ENCODE measurements around the gene RETN. TPM values are rescaled to one million over a fixed set of nuclear protein-coding genes. Genes with fewer than 3 reads are reported as not detected.
"Not testable (repeated sequence)": the region's sequence is repeated elsewhere in the genome, so short reads cannot be mapped to it uniquely, and the experiment has no call there.

RETN gene
- polyA plus RNA-seq, 1 donor from 2014 or later: not detected

- H3K4me1 Mint-ChIP-seq, H3K36me3 Mint-ChIP-seq, H3K27me3 Mint-ChIP-seq, H3K9me3 Mint-ChIP-seq, H3K27ac Mint-ChIP-seq, H3K4me3 Mint-ChIP-seq: not testable (repeated sequence)
Observed at GRCh38 chr19:7643629-7644549, 25.0 kb upstream of the RETN start.

- H3K27me3 Mint-ChIP-seq: no peaks in the 10 kb centered on the region
- peaks cover 1% of the 10 kb centered on the region for H3K36me3 Mint-ChIP-seq
- H3K27ac Mint-ChIP-seq: no peak overlapping the region
- no peak overlapping the region for H3K4me3 Mint-ChIP-seq
- peaks cover 0 to 2% (median 0%) of the 10 kb centered on the region in 3 donors for H3K9me3 Mint-ChIP-seq
- peaks cover 0 to 10% (median 6%) of the 10 kb centered on the region in 3 donors for H3K4me1 Mint-ChIP-seq
Observed at GRCh38 chr19:7644550-7644877, 24.3 kb upstream of the RETN start.

DNA sequence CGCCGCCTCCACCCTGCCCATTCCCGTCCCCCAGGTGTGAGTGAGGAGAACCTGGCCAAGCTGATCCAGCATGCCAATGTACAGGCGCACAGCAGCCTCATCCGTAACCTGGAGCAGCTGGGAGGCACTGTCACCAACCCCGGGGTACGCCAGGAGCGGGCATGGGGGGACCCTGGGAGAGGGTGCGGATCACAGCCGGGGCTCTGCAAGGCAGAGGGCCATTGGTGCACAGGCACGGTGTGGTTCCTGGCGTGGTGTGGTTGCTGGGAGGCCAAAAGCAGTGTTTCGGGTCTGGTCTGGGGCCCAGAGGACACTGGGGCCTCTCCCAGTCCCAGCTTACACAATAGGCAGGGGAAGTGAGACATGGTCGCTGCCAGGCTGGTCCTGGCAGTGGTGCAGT, 23.7 kb upstream of the RETN start:
- no peaks in the 10 kb centered on the region for H3K9me3 Mint-ChIP-seq
- no peak overlapping the region for H3K27ac Mint-ChIP-seq

GRCh38 chr19:7645656-7646425, 23.0 kb upstream of the RETN start:
- H3K9me3 Mint-ChIP-seq: no peaks in the 10 kb centered on the region
- H3K4me3 Mint-ChIP-seq: no peak overlapping the region

More for the DNA sequence above, 23.7 kb upstream of the RETN start:
- Mint-ChIP-seq H3K4me1 (peaks cover 0 to 4% (median 0%) of the 10 kb centered on the region in 3 donors), H3K4me3 (no peak overlapping the region), H3K36me3 (peaks cover 1% of the 10 kb centered on the region), H3K27me3 (no peaks in the 10 kb centered on the region)

DNA sequence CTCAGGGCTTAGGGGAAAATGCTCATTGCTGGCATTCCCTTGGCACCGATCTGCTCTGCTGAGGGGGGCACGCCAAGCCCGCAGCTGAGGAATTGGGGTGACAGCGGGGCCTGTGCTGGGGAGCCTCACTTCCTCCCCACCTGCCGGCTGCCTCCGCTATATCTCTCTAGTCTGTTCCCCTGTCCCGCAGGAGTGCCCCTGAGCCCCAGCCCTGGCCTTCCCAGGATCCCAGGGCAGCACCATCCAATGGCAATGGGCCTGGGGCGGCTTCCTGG, 22.5 kb upstream of the RETN start:
- no peaks in the 10 kb centered on the region for H3K27me3 Mint-ChIP-seq
- H3K4me1 Mint-ChIP-seq: peaks cover 0 to 1% (median 0%) of the 10 kb centered on the region in 3 donors
- H3K36me3 Mint-ChIP-seq: no peaks in the 10 kb centered on the region
- H3K4me3 Mint-ChIP-seq: no peak overlapping the region
- H3K27ac Mint-ChIP-seq: no peak overlapping the region
- H3K9me3 Mint-ChIP-seq: no peaks in the 10 kb centered on the region

More at GRCh38 chr19:7645656-7646425, 23.0 kb upstream of the RETN start:
- peaks cover 0 to 1% (median 0%) of the 10 kb centered on the region in 3 donors for H3K4me1 Mint-ChIP-seq
- no peaks in the 10 kb centered on the region for H3K27me3 Mint-ChIP-seq
- H3K36me3 Mint-ChIP-seq: no peaks in the 10 kb centered on the region
- no peak overlapping the region for H3K27ac Mint-ChIP-seq

DNA sequence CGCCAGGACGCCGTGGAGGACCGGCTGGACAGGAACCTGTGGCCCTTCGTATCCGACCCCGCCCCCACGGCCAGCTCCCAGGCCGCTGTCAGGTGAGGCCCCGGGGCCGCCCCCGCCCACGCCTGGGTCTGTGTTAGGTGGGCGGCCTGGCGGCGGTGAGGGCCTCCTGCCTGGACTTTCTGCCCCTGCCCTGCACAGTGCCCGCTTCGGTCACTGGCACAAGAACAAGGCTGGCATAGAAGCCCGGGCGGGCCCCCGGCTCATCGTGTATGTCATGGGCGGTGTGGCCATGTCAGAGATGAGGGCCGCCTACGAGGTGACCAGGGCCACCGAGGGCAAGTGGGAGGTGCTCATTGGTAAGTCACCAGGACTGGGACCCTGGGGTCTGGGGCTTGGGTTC, 21.7 kb upstream of the RETN start:
- no peaks in the 10 kb centered on the region for H3K36me3 Mint-ChIP-seq
- H3K27me3 Mint-ChIP-seq: peaks cover 3% of the 10 kb centered on the region
- peaks cover 3 to 4% (median 3%) of the 10 kb centered on the region in 3 donors for H3K4me1 Mint-ChIP-seq
- H3K27ac Mint-ChIP-seq: no peak overlapping the region
- H3K9me3 Mint-ChIP-seq: no peaks in the 10 kb centered on the region
- H3K4me3 Mint-ChIP-seq: no peak overlapping the region

- Mint-ChIP-seq H3K27ac (peak overlapping the region in 1 of 3 donors; percentile 45), H3K9me3 (no peaks in the 10 kb centered on the region), H3K4me3 (peak overlapping the region in 1 of 4 donors; percentile 9), H3K27me3 (peaks cover 3% of the 10 kb centered on the region), H3K36me3 (no peaks in the 10 kb centered on the region), H3K4me1 (peaks cover 5 to 8% (median 7%) of the 10 kb centered on the region in 3 donors)
Observed at GRCh38 chr19:7648265-7649014, 20.4 kb upstream of the RETN start.

- peaks cover 5 to 8% (median 7%) of the 10 kb centered on the region in 3 donors for H3K4me1 Mint-ChIP-seq
- H3K4me3 Mint-ChIP-seq: peak overlapping the region in 1 of 4 donors; percentile 58
- no peaks in the 10 kb centered on the region for H3K36me3 Mint-ChIP-seq
- H3K27ac Mint-ChIP-seq: peak overlapping the region in 1 of 3 donors; percentile 59
- peaks cover 3% of the 10 kb centered on the region for H3K27me3 Mint-ChIP-seq
- no peaks in the 10 kb centered on the region for H3K9me3 Mint-ChIP-seq
Observed at GRCh38 chr19:7650148-7650547, 18.7 kb upstream of the RETN start.

DNA sequence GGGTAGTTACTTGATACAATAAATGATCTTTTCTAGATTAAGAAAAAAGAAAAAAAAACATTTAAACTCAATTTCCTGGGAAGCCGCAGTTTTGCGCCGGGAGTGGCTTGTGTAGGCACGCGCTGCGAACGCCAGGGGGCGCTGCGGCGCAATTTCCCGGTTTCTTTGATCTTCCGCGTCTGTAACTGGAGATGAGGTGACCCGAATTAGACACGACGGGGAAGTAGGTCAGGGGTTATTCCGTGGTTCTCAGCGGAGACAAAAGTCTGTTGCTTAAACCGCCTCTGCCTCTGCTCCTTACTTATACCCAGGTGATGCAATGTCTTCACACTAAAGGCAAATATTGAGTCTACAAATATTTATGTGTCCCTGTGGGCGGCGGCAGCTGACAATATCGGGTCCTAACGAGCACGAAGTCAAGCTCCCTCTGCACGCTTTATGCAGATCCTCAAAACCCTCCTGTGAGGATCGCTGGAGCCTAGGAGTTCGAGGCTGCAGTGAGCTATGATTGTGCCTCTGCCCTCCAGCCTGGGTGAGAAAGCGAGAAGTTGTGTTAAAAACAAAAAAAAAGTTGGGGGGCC, 16.7 kb upstream of the RETN start:
- Mint-ChIP-seq H3K27me3 (peaks cover 3% of the 10 kb centered on the region), H3K9me3 (no peaks in the 10 kb centered on the region), H3K4me3 (peak overlapping the region; percentile 64 to 92 (median 79)), H3K27ac (peak overlapping the region; percentile 46 to 67 (median 64)), H3K4me1 (peaks cover 5 to 8% (median 7%) of the 10 kb centered on the region in 3 donors), H3K36me3 (no peaks in the 10 kb centered on the region)

- H3K9me3 Mint-ChIP-seq: no peaks in the 10 kb centered on the region
Observed at GRCh38 chr19:7654401-7654800, 14.4 kb upstream of the RETN start.

GRCh38 chr19:7655581-7655980, 13.3 kb upstream of the RETN start:
- Mint-ChIP-seq H3K4me1 (peaks cover 10 to 16% (median 11%) of the 10 kb centered on the region in 3 donors), H3K27me3 (peaks cover 3% of the 10 kb centered on the region), H3K27ac (no peak overlapping the region)

More at GRCh38 chr19:7654401-7654800, 14.4 kb upstream of the RETN start:
- peaks cover 3% of the 10 kb centered on the region for H3K27me3 Mint-ChIP-seq
- H3K4me1 Mint-ChIP-seq: peaks cover 10 to 16% (median 11%) of the 10 kb centered on the region in 3 donors
- peak overlapping the region in 1 of 3 donors; percentile 16 for H3K27ac Mint-ChIP-seq
- no peak overlapping the region for H3K4me3 Mint-ChIP-seq
- no peaks in the 10 kb centered on the region for H3K36me3 Mint-ChIP-seq

GRCh38 chr19:7657131-7657751, 11.6 kb upstream of the RETN start:
- peak overlapping the region in 2 of 3 donors; percentile 13 to 31 for H3K27ac Mint-ChIP-seq
- H3K36me3 Mint-ChIP-seq: no peaks in the 10 kb centered on the region
- peak overlapping the region in 3 of 4 donors; percentile 25 to 64 (median 45) for H3K4me3 Mint-ChIP-seq
- no peaks in the 10 kb centered on the region for H3K27me3 Mint-ChIP-seq
- H3K4me1 Mint-ChIP-seq: peaks cover 6 to 13% (median 7%) of the 10 kb centered on the region in 3 donors
- no peaks in the 10 kb centered on the region for H3K9me3 Mint-ChIP-seq

More at GRCh38 chr19:7655581-7655980, 13.3 kb upstream of the RETN start:
- Mint-ChIP-seq H3K4me3 (peak overlapping the region in 1 of 4 donors; percentile 26), H3K36me3 (no peaks in the 10 kb centered on the region), H3K9me3 (no peaks in the 10 kb centered on the region)

GRCh38 chr19:7658219-7658686, 10.6 kb upstream of the RETN start:
- Mint-ChIP-seq H3K4me3 (peak overlapping the region; percentile 64 to 83 (median 70)), H3K36me3 (no peaks in the 10 kb centered on the region), H3K4me1 (peaks cover 3 to 8% (median 6%) of the 10 kb centered on the region in 3 donors), H3K27me3 (no peaks in the 10 kb centered on the region), H3K27ac (peak overlapping the region; percentile 67 to 90 (median 67)), H3K9me3 (no peaks in the 10 kb centered on the region)

Measured in IgD-negative memory B cell (primary cell).